HG03469 (cell line): ENCODE measurements around the gene COL4A2.

Experiments used
- ATAC-seq: cut with Tn5 transposase; IDR thresholded peaks from one replicate; pipeline ENCODE4 v1.9.1; 2021; ENCODE audit warnings: mild to moderate bottlenecking, moderate library complexity, moderate number of reproducible peaks; ENCODE audit not compliant: unreplicated experiment

COL4A2 gene

GRCh38 chr13:110505594-110505993, 198.5 kb downstream of the COL4A2 start:
- no peak for ATAC-seq

GRCh38 chr13:110506396-110506795, 199.3 kb downstream of the COL4A2 start:
- ATAC-seq: no peak

- no peak for ATAC-seq
Observed at GRCh38 chr13:110506859-110507566, 199.9 kb downstream of the COL4A2 start.

GRCh38 chr13:110507678-110508381, 200.7 kb downstream of the COL4A2 start:
- ATAC-seq: no peak

- ATAC-seq: no peak
Observed at GRCh38 chr13:110509478-110509926, 202.4 kb downstream of the COL4A2 start.

GRCh38 chr13:110509971-110510786, 203.1 kb downstream of the COL4A2 start:
- peak; percentile 56 for ATAC-seq

- ATAC-seq: no peak
Observed at GRCh38 chr13:110511509-110512181, 204.6 kb downstream of the COL4A2 start.

GRCh38 chr13:110512198-110512740, 205.2 kb downstream of the COL4A2 start:
- no peak for ATAC-seq

- no peak for ATAC-seq
Observed at GRCh38 chr13:110516500-110516899, 209.4 kb downstream of the COL4A2 start.

GRCh38 chr13:110517505-110518225, 210.6 kb downstream of the COL4A2 start:
- ATAC-seq: no peak

- no peak for ATAC-seq
Observed at GRCh38 chr13:110518226-110518525, 211.1 kb downstream of the COL4A2 start.

- no peak for ATAC-seq
Observed at GRCh38 chr13:110518571-110518970, 211.5 kb downstream of the COL4A2 start.

GRCh38 chr13:110519046-110519445, 212.0 kb downstream of the COL4A2 start:
- ATAC-seq: no peak

GRCh38 chr13:110519506-110519905, 212.4 kb downstream of the COL4A2 start:
- ATAC-seq: no peak

- no peak for ATAC-seq
Observed at GRCh38 chr13:110520431-110521295, 213.6 kb downstream of the COL4A2 start.

GRCh38 chr13:110521296-110521680, 214.2 kb downstream of the COL4A2 start:
- no peak for ATAC-seq

GRCh38 chr13:110521946-110522345, 214.9 kb downstream of the COL4A2 start:
- no peak for ATAC-seq

- ATAC-seq: no peak
Observed at GRCh38 chr13:110522721-110523120, 215.6 kb downstream of the COL4A2 start.

GRCh38 chr13:110523180-110523579, 216.1 kb downstream of the COL4A2 start:
- ATAC-seq: no peak
